ENCODE results near the gene ATP6AP1.

DNA sequence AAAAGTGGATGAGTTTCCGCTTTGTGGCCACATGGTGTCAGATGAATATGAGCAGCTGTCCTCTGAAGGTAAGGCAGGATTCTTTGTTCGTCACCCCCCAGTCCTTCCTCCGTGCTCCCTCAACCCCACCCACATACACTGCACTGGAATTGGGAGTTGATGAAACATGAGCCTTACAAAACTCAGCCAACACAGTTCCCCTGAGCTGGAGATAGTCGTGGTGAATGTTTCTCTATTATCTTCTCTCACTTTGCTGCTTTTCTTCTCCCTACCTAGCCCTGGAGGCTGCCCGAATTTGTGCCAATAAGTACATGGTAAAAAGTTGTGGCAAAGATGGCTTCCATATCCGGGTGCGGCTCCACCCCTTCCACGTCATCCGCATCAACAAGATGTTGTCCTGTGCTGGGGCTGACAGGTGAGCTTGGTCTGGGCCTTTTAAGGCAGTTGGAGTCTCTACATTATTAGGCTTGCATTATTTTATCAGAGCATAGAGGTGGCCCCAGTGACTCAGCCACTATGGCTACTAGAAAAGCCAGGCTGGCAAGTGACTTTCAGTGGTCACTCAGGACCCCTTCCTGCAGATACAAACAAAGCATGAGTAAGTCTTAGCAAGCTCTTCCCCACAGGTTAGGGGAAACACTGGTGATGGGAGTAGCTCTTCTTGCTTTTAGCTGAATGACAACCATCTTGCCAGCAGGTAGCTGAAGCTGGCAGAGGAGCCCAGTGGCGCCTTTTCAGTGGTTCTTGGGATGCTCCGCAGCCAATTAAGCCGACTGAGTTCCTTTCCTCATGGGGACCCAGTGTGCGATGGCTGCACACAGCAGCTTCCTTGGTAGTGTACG is 28.7 kb upstream of the ATP6AP1 start:
- no peak for TF ChIP-seq EZH2 (IDR thresholded peaks at IDR 0.05; ENCODE audit: borderline replicate concordance, low read depth, low read length, severe bottlenecking)
- TF ChIP-seq, protein P1, sequence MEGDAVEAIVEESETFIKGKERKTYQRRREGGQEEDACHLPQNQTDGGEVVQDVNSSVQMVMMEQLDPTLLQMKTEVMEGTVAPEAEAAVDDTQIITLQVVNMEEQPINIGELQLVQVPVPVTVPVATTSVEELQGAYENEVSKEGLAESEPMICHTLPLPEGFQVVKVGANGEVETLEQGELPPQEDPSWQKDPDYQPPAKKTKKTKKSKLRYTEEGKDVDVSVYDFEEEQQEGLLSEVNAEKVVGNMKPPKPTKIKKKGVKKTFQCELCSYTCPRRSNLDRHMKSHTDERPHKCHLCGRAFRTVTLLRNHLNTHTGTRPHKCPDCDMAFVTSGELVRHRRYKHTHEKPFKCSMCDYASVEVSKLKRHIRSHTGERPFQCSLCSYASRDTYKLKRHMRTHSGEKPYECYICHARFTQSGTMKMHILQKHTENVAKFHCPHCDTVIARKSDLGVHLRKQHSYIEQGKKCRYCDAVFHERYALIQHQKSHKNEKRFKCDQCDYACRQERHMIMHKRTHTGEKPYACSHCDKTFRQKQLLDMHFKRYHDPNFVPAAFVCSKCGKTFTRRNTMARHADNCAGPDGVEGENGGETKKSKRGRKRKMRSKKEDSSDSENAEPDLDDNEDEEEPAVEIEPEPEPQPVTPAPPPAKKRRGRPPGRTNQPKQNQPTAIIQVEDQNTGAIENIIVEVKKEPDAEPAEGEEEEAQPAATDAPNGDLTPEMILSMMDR (IDR thresholded peaks at IDR 0.05; ENCODE audit: extremely low read depth in 1 of 2, insufficient read depth in 1 of 2, low read depth in 1 of 2, low read length in 2 of 2), result no peak
- no peak for TF ChIP-seq FOS (IDR thresholded peaks at IDR 0.05; ENCODE audit: borderline replicate concordance, insufficient read depth, low read length)
